Posterior cingulate gyrus (tissue), 11 donors: Measurements from ENCODE around the gene ENHO.
"Not testable (repeated sequence)": the region's sequence is repeated elsewhere in the genome, so short reads cannot be mapped to it uniquely, and the experiment has no call there.

ENCODE experiments used
- DNase-seq, 10 donors: peaks; one replicate each; pipeline versions ENCODE4 v3.0.0 to v3.0.0-alpha.2; 2020 to 2021; ENCODE audit warnings: mixed read lengths in 3 of 10
- intact Hi-C: fragments of 100-400 bp; cut with DNase I; formaldehyde crosslinking; loops from one replicate; pipeline ENCODE4 v1.15.1; 2023

ENHO gene

GRCh38 chr9:34490760-34491159 lies 32.0 kb downstream of the ENHO start:
- peak in 1 of 10 donors; percentile 1 for DNase-seq
- intact Hi-C loops, result no loop called here

- intact Hi-C loops, result no loop called here
- DNase-seq, result peak in 1 of 10 donors; percentile 29
Measured at GRCh38 chr9:34490360-34490759, 32.4 kb downstream of the ENHO start.

GRCh38 chr9:34486572-34486971 lies 36.2 kb downstream of the ENHO start:
- DNase-seq, result no peak
- intact Hi-C loops, result no loop called here

GRCh38 chr9:34485822-34486221 lies 37.0 kb downstream of the ENHO start:
- intact Hi-C loops, result no loop called here
- no peak for DNase-seq

GRCh38 chr9:34484678-34485077 lies 38.1 kb downstream of the ENHO start:
- DNase-seq, result no peak
- intact Hi-C loops, result no loop called here

GRCh38 chr9:34482746-34483145 lies 40.0 kb downstream of the ENHO start:
- DNase-seq, intact Hi-C loops: not testable (repeated sequence)

GRCh38 chr9:34481620-34482019 lies 41.2 kb downstream of the ENHO start:
- intact Hi-C loops, result not testable (repeated sequence)

GRCh38 chr9:34479431-34479866 lies 43.3 kb downstream of the ENHO start:
- intact Hi-C loops, result no loop called here

More at GRCh38 chr9:34481620-34482019, 41.2 kb downstream of the ENHO start:
- DNase-seq, result not testable (repeated sequence)

GRCh38 chr9:34477541-34477940 lies 45.2 kb downstream of the ENHO start:
- intact Hi-C loops, result no loop called here
- no peak for DNase-seq

More at GRCh38 chr9:34479431-34479866, 43.3 kb downstream of the ENHO start:
- DNase-seq, result no peak

GRCh38 chr9:34475097-34475496 lies 47.7 kb downstream of the ENHO start:
- no peak for DNase-seq
- intact Hi-C loops, result no loop called here
